Caco-2 (cell line): Measurements from ENCODE around the gene RABGAP1L. TPM values are rescaled to one million over a fixed set of nuclear protein-coding genes. Genes with fewer than 3 reads are reported as not detected.

ENCODE experiments used
- BruUV-seq: library from RNA; stranded (reverse); fragments of 400-500 nt; replicated peaks from 2 replicates; lab custom pipeline; 2021; lab: Mats Ljungman, UMichigan
- CTCF ChIA-PET: fragments of 300-600 bp; sonication (Branson Sonifier 250); formaldehyde crosslinking; loops from one replicate; lab custom pipeline; 2022; ENCODE audit warnings: antibody characterized with exemption; lab: Charles Lee
- POLR2A ChIA-PET: fragments of 300-600 bp; sonication (Branson Sonifier 250); formaldehyde crosslinking; loops from one replicate; lab custom pipeline; 2022; ENCODE audit warnings: antibody characterized with exemption; lab: Charles Lee
- DNase-seq, 2 experiments: peaks; one replicate each; pipeline versions ENCODE4 v3.0.0 to v3.0.0-alpha.2; 2020 to 2022
- H3K27me3 ChIP-seq: replicated peaks from 2 replicates; pipeline ENCODE4 v1.6.0; 2011; ENCODE audit warnings: low read length; ENCODE audit not compliant: control insufficient read depth, insufficient read depth
- H3K36me3 ChIP-seq: 2 replicates; pipeline ENCODE4 v1.5.1; 2011; ENCODE audit warnings: low read length; ENCODE audit not compliant: control insufficient read depth, insufficient read depth
- H3K4me1 ChIP-seq: fragments of 250-450 bp; sonication (Bioruptor Pico); 2 replicates; pipeline ENCODE4 v1.5.1; 2020; ENCODE audit warnings: mild to moderate bottlenecking
- H3K4me3 ChIP-seq: 2 replicates; pipeline ENCODE4 v1.5.1; 2011; ENCODE audit warnings: low read depth, mild to moderate bottlenecking, control low read depth, low read length
- H3K9me3 ChIP-seq: fragments of 250-450 bp; sonication (Bioruptor Pico); 2 replicates; pipeline ENCODE4 v1.5.1; 2020; ENCODE audit warnings: mild to moderate bottlenecking, moderate library complexity
- H3K27ac Mint-ChIP-seq: one replicate; pipeline ENCODE4 v1.8.0; 2022; ENCODE audit warnings: mixed read lengths; ENCODE audit not compliant: unreplicated experiment
- H3K27me3 Mint-ChIP-seq: one replicate; pipeline ENCODE4 v1.8.0; 2022; ENCODE audit warnings: mixed read lengths; ENCODE audit not compliant: insufficient read depth, unreplicated experiment
- H3K36me3 Mint-ChIP-seq: one replicate; pipeline ENCODE4 v1.8.0; 2022; ENCODE audit warnings: mild to moderate bottlenecking, mixed read lengths; ENCODE audit not compliant: insufficient read depth, unreplicated experiment
- H3K4me1 Mint-ChIP-seq: one replicate; pipeline ENCODE4 v1.8.0; 2022; ENCODE audit warnings: low read depth, mixed read lengths; ENCODE audit not compliant: unreplicated experiment
- H3K4me3 Mint-ChIP-seq: one replicate; pipeline ENCODE4 v1.8.0; 2022; ENCODE audit warnings: mild to moderate bottlenecking, moderate library complexity, mixed read lengths; ENCODE audit not compliant: unreplicated experiment
- H3K9me3 Mint-ChIP-seq: one replicate; pipeline ENCODE4 v1.8.0; 2022; ENCODE audit warnings: mixed read lengths; ENCODE audit not compliant: unreplicated experiment
- CTCF ChIP-seq, 2 experiments: fragments of 200-600 bp in 1 of 2; IDR thresholded peaks; 1 replicate in 1 of 2; 2 replicates in 1 of 2; pipeline versions ENCODE4 v1.5.1 to v1.8.0; 2011 to 2022; ENCODE audit warnings: antibody characterized with exemption in 1 of 2, control low read depth in 1 of 2, inconsistent platforms in 1 of 2, low read depth in 1 of 2, low read length in 1 of 2, mild to moderate bottlenecking in 1 of 2, moderate library complexity in 1 of 2; ENCODE audit not compliant: insufficient read depth in 1 of 2, severe bottlenecking in 1 of 2, unreplicated experiment in 1 of 2
- intact Hi-C: fragments of 100-400 bp; cut with micrococcal nuclease; formaldehyde crosslinking; loops from one replicate; pipeline ENCODE4 v1.10.0; 2022; ENCODE audit not compliant: unreplicated experiment
- total RNA-seq: library from RNA; stranded (reverse); gene quantifications from 2 replicates; pipeline ENCODE4 v1.2.3, GENCODE V29; 2022

RABGAP1L gene
- total RNA-seq, 1 experiment from 2014 or later, result 20.3 TPM

- Mint-ChIP-seq H3K9me3 (no peaks in the 10 kb centered on the region), H3K4me1 (no peaks in the 10 kb centered on the region), H3K4me3 (no peak overlapping the region), H3K27me3 (no peaks in the 10 kb centered on the region), H3K27ac (no peak overlapping the region), H3K36me3 (no peaks in the 10 kb centered on the region)
- Histone ChIP-seq H3K9me3 (no peaks in the 10 kb centered on the region), H3K4me3 (no peak overlapping the region), H3K36me3 (no peaks in the 10 kb centered on the region), H3K4me1 (no peaks in the 10 kb centered on the region), H3K27me3 (no peaks in the 10 kb centered on the region)
- no peak for DNase-seq
- BruUV-seq, result no TSS peak
- POLR2A ChIA-PET, result no interaction called here
- CTCF ChIA-PET, result no interaction called here
- peak in 1 of 2 experiments; percentile 63 for TF ChIP-seq CTCF (IDR thresholded peaks at IDR 0.05; ENCODE audit: insufficient read depth in 1 of 2, low read depth in 1 of 2, low read length in 1 of 2, severe bottlenecking in 1 of 2, unreplicated experiment in 1 of 2)
- intact Hi-C loops, result loop anchor here (1.0 to 10.0 kb wide), 4 partner anchors 482 to 1999 kb away; no protein-coding TSS in a partner anchor
Measured at GRCh38 chr1:174743654-174744561, 584.6 kb downstream of the RABGAP1L start.

DNA sequence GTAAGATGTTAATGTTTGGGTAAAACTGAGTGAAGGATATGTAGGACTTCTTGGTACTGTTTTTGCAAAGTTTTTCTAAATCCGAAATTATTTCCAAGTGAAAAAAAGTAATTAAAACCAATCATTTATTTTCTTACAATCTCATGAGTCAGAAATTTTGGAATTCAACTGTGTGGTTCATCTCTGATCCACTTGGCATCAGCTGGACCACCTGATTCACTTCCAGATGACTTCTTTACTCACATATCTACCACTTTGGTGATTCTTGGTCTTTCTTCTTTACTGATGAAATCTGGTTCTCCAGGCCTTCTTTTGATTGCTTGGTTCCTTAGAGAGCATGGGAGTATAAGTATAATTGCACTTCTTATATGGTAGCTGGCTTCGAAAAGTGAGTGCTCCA is 585.6 kb downstream of the RABGAP1L start:
- no peaks in the 10 kb centered on the region for H3K27me3 Mint-ChIP-seq
- ChIA-PET POLR2A (no interaction called here), CTCF (interaction anchor here (1.6 kb wide), 1 partner anchor 482 kb away, joined by 8 read pairs; no protein-coding TSS in a partner anchor)
- no peak overlapping the region for H3K27ac Mint-ChIP-seq
- Histone ChIP-seq H3K9me3 (no peaks in the 10 kb centered on the region), H3K4me1 (no peaks in the 10 kb centered on the region), H3K4me3 (no peak overlapping the region), H3K36me3 (no peaks in the 10 kb centered on the region), H3K27me3 (no peaks in the 10 kb centered on the region)
- no peak overlapping the region for H3K4me3 Mint-ChIP-seq
- BruUV-seq, result no TSS peak
- intact Hi-C loops, result loop anchor here (1.0 to 10.0 kb wide), 4 partner anchors 483 to 2000 kb away; no protein-coding TSS in a partner anchor
- TF ChIP-seq CTCF (IDR thresholded peaks at IDR 0.05; ENCODE audit: insufficient read depth in 1 of 2, low read depth in 1 of 2, low read length in 1 of 2, severe bottlenecking in 1 of 2, unreplicated experiment in 1 of 2), result no peak
- no peak for DNase-seq
- no peaks in the 10 kb centered on the region for H3K36me3 Mint-ChIP-seq
- no peaks in the 10 kb centered on the region for H3K4me1 Mint-ChIP-seq
- no peaks in the 10 kb centered on the region for H3K9me3 Mint-ChIP-seq

DNA sequence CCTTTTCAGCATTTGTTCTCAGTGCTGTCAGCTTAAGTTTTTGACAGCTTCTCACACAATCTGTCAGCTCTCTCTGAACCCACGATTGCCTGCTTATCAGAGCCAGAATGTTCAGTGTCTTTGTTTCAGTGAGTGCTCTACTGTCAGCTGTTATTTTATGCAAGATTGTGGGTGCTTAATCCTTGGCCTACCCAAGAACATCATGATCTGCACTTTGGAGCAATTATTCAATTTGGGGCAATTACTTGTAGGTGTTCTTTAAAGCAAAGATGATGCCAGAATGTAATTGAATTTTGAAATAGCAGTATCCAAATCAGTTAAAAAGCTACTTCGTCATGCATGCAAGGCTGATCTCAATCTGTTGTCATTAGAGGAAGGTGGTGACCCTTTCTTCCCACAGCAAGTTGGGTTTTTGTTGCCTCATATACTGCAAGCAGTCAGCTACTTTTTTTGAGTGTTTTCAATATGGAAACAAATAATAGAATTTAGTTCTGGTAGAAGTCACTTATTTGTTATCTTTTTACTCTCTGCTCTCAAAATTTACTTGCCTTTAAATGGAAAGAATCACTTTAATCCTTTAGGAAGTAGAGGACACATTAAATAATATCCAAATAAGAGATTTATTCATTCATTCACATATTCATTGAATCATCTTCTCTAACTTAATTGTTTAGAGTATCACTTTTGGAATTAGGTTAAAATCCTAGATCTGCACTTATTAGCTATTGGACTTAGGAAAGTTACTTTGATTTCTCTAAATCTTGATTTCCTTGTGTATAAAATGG is 586.9 kb downstream of the RABGAP1L start:
- CTCF ChIA-PET, result interaction anchor here (1.6 kb wide), 1 partner anchor 484 kb away, joined by 8 read pairs; no protein-coding TSS in a partner anchor
- H3K36me3 ChIP-seq, result no peaks in the 10 kb centered on the region
- POLR2A ChIA-PET, result no interaction called here
- Mint-ChIP-seq H3K9me3 (no peaks in the 10 kb centered on the region), H3K27me3 (no peaks in the 10 kb centered on the region), H3K27ac (no peak overlapping the region), H3K4me3 (no peak overlapping the region), H3K36me3 (no peaks in the 10 kb centered on the region), H3K4me1 (no peaks in the 10 kb centered on the region)
- H3K27me3 ChIP-seq, result no peaks in the 10 kb centered on the region
- no TSS peak for BruUV-seq
- H3K4me1 ChIP-seq, result no peaks in the 10 kb centered on the region
- H3K4me3 ChIP-seq, result no peak overlapping the region
- H3K9me3 ChIP-seq, result no peaks in the 10 kb centered on the region
- DNase-seq, result no peak
- intact Hi-C loops, result loop anchor here (10.0 kb wide), 2 partner anchors 581 to 2001 kb away; no protein-coding TSS in a partner anchor
- TF ChIP-seq CTCF (IDR thresholded peaks at IDR 0.05; ENCODE audit: insufficient read depth in 1 of 2, low read depth in 1 of 2, low read length in 1 of 2, severe bottlenecking in 1 of 2, unreplicated experiment in 1 of 2), result no peak
